Hematopoietic multipotent progenitor cell treated with erythropoietin and hydrocortisone succinate and interleukin-3 and kit ligand, for 4 days (in vitro differentiated cells): ENCODE data around the gene ARMS2.

ENCODE experiments used
- DNase-seq: peaks from one replicate; pipeline ENCODE4 v3.0.0-alpha.2; 2015

The ARMS2 gene

DNA sequence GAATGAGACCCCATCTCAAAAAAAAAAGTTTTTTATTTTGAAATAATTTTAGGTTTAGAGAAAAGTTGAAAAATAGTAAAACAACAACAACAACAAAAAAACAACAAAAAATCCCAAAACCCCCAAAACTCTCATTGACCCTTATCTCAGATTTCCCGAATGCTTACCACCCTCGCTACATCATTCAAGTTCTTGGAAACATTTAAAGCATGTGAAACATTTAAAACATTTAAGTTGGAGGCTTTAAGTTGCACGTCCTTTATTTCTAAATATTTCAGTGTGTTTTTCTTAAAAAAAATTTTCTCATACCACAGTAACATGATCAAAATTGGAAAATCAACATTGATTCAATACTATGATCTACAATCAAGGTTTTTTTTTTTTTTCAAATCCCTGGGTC is 382 bp upstream of the ARMS2 start:
- DNase-seq, result no peak

DNA sequence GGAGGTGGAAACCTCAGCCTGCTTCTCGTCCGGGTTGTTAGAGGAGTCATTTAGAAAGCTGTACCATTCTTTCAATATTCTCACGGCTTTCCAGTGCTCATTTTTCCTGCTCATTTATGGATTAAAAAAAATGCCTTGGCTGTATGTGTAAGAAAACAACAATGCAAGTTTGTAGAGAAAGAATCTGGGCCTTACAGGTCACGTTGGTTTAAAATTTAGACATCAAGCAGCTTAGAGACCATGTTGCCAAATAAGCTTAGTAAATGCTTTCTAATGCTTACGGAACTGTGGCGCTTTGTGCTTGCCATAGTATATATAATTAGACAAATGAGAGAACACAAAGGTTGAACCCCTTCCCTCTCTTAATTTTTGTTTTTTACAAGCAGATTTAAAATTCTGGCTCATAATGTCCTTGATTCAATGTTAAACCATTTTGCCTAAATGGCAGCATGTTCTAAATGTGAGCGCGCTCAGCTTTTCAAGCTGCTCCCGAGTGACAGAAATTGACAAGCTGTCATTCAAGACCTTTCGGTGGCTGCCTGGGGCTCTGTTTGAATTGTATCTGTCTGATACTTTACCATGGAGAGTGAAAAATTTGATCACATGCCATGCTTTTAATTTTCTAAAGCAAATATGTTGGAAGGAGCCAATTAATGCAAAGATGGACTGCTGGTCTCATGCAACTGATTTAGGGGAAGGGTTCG is 1.1 kb downstream of the ARMS2 start:
- DNase-seq, result no peak

DNA sequence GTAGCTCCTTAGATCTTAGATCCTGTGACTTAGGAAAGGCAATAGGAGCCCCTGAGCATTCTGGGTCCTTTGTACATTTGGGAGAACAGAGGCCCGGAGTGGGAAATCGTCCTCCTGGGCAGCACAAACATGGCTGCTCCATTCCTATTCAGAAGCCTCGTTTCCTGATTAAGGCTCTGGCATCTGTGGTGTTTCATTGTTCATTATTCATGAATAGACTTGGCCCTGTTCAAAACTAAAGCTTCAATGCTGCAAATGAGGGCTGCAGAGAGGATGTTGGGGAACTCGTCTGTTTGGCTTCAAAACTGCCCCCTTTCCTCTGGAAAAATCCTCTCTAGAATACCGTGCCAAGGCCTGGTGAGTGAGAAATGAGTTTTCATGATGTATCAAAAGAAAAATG is 3.5 kb downstream of the ARMS2 start:
- no peak for DNase-seq

DNA sequence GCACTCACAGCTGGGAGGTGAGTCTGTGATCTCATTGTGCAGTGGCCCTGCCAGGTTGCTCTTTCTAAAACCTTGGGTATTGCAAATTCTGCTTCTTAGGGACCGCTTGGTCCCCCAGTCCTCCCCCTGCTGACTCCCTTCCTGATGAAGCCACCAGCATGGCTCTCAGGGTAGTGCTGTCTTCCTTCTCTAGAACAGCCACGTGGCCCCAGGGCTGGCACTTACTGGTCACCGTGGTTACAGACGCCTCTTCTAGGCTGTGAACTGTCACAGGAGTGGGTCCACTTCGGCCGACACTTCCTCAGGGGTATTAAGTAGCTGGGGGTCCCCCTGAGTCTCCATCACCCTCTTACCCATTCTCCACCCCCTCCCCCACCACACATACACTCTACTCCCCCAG is 4.2 kb downstream of the ARMS2 start:
- no peak for DNase-seq

DNA sequence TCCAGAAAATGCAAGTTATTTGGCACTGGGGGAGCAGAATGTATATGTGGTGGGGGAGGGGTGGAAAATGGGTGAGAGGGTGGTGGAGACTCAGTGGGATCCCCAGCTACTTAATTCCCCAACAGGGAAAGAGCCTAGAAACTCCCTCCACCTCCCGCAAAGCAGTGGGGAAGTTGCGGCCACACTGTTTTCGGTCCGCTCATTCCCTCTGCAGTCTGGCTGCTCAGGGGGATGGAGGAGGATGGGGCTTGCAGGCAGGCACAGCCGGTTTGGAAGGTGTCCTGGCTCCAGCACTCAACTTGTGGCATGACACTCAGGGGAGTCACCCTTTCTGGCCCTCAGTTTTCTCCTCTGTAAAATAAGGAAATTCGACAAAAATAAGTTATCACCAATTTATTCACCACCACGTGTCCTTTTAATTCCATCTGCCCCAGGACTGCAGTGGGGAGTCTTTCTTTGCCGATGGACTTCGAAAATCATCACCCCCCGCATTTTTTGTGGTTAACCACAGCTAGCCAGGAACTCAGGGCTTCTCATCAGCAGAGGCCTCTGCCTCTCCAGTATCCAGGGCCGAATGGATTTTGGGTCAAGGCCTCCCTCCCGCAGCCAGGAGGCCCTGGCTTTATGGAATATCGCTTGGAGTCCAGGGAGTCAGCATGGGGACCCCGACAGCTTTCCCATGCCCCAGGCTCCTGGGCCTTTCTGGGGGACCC is 5.3 kb downstream of the ARMS2 start:
- no peak for DNase-seq

DNA sequence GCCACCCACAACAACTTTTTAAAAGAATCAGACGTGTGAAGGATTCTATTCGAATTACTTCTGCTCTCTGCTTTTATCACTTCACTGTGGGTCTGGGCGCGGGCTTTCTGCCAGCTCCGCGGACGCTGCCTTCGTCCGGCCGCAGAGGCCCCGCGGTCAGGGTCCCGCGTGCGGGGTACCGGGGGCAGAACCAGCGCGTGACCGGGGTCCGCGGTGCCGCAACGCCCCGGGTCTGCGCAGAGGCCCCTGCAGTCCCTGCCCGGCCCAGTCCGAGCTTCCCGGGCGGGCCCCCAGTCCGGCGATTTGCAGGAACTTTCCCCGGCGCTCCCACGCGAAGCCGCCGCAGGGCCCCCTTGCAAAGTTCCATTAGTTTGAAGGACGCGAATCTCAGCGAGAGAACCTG is 6.4 kb downstream of the ARMS2 start:
- no peak for DNase-seq

DNA sequence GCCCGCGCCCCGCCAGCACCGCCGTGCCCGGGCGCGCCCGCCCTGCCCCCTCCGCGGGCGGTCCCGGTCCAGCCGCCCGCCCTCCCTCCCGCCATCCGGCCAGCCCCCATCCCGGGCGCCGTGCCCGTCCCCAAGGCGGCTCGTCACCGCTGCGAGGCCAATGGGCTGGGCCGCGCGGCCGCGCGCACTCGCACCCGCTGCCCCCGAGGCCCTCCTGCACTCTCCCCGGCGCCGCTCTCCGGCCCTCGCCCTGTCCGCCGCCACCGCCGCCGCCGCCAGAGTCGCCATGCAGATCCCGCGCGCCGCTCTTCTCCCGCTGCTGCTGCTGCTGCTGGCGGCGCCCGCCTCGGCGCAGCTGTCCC is 6.9 kb downstream of the ARMS2 start, which contains the start of gene HTRA1:
Gene HTRA1, plus strand, starts transcription at position 187 of the 362 bp plus-strand sequence. Its CDS starts 100 bp downstream, at position 287.
- peak; percentile 27 for DNase-seq

DNA sequence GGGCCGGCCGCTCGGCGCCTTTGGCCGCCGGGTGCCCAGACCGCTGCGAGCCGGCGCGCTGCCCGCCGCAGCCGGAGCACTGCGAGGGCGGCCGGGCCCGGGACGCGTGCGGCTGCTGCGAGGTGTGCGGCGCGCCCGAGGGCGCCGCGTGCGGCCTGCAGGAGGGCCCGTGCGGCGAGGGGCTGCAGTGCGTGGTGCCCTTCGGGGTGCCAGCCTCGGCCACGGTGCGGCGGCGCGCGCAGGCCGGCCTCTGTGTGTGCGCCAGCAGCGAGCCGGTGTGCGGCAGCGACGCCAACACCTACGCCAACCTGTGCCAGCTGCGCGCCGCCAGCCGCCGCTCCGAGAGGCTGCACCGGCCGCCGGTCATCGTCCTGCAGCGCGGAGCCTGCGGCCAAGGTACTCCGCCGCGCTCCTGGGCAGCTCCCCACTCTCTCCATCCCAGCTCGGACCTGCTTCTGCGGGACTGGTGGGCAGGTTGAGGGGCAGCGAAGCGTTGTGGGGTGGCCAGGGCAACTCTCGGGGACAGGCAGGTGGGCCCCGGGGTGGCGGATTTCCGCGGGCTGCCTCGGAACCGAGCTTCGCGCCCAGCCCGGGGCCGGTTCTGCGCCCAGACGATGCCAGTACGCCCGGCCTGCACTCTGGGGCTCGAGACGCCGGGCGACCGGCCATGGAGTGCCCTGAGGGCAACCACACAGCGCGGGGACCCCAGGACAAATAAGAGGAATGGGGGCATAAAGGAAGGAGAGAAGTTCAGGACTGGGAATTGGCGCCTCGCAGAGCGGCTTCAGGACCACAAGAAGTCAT is 7.5 kb downstream of the ARMS2 start:
- no peak for DNase-seq

DNA sequence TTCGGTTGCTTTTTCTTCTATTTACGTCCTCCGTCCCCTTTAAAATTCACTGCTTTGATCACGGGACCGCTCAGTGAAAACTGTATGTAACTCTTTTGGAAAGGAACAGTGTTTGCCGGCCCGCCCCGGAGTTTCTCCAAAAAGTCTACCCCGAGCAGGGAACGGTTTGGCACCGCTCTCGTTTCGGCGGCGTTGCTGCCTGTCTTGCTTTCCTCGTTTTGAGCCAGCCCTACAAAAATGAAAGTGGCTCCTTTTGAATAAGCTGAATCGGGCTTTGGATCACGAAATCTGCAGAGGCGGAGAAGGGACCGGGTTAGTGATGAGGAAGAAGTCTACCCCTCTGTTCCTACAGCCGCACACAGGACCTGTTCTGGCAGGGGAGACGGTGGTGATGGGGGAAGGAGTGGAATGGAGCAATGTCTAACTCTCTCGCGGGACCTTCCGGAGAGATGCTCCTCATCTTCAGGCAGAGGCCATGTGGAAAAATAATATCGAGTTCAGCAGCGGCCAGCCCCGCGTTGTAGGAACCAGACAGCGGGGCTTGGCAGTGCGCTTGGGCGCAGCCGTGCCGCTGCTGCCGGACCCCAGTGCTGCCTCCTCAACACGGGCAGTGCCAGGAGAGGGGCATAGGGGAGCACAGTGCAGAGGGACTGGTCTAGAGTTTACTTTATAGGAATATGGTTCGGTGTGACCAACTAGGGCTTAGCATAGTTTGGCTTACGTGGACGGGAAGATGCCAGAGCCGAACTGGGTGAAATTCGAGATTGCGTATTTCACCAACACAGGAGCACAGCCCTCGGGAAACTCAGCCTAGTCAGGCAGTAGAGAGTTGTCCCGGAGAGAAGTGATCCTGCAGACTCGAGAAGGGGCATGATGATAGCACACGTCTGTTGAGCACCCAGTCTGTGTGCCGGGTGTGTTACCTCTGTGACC is 8.3 kb downstream of the ARMS2 start:
- no peak for DNase-seq

DNA sequence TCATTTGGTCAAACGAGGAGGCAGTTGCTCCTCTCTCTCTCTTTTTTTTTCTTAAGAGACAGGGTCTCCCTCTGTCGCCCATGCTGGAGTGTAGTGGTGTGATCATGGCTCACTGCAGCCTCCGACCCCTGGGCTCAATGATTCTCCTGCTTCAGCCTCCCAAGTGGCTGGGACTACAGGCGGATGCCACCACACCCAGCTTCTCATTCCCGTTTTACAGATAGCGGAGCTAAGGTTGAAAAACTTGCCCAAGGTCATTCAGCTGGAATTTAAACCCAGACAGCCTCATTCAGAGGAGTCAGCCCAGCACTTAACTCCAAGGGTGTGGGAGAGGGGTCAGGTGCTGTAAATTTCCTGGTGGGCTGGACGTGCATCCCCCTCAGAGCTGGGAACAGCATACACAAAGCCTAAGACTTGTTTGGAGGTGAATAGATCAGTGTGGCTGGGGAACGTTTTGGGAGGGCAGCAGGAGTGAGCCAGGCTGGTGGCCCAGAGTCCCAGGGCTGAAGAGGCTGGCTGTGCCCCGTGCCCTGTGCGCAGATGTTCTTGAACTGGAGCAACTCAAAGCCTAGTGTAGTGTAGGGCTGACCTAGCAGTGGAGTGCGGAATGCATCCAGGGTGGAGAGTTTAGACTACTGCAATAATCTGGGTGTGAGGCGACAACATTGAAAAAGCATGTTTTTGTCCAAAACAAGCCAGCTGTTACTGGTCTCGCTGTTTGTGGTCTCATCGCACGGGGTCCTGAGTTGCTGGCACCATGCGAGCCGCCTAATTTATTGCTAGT is 9.2 kb downstream of the ARMS2 start:
- DNase-seq, result no peak

DNA sequence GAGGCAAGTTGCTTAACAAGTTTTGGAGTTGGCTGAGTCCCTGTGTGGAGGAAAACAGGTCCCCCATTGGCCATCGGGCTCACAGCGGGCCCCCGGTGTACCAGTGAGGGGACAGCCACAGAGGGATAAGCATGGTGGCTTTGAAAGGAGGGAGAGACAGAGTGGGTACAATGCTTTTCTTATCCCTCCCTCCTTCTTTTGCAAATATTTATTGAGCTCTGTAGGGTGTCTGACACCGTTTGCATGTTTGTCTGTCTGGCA is 9.7 kb downstream of the ARMS2 start:
- no peak for DNase-seq

DNA sequence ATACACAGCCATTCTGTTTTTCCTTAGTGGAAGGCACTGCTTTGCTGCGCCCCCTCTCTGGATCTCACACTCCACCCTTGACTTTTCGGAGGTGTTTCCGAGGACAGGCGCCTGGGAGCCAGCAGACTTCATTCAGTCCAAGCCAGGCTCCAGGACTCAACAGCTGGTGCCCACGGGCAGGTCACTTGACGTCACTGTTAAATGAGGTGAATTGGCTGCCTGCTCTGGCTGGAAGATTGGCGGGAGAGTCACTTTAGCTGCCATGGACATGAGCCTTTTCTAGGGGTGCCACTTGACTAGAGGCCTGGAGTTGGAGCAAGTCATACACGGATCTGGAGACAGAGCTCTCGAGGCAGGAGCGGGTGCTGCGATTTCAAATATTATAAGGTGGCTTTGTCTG is 10.1 kb downstream of the ARMS2 start:
- no peak for DNase-seq

DNA sequence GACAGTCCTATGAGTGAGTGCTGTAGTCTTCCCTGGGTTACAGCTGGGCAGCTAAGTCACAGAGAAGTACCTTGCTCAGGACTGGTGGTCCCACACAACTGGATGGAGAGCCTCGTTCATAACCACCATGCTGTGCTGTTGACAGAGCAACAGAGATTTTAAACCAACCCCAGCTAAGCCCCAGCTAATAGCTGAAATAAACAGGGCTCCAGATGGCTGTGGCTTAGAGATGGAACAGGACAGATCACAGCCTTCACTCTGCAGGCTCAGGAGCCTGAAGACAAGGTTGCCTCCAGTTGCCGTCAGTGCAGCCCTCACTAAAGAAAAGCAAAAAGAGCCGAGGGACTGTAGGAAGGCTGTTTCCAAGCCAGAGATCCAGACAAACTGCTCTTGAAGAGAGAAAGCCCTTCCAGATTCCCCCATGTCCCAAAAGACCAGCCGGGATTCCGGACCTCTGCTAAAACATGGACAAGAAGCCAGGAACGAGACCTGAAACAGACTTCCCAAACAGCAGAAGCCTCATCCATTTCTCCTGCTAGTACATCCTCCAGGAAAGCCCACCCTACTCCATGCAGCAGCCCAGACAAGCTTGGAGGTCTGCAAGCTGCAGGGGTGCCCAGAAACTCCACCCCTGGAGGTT is 11.1 kb downstream of the ARMS2 start:
- DNase-seq, result no peak

DNA sequence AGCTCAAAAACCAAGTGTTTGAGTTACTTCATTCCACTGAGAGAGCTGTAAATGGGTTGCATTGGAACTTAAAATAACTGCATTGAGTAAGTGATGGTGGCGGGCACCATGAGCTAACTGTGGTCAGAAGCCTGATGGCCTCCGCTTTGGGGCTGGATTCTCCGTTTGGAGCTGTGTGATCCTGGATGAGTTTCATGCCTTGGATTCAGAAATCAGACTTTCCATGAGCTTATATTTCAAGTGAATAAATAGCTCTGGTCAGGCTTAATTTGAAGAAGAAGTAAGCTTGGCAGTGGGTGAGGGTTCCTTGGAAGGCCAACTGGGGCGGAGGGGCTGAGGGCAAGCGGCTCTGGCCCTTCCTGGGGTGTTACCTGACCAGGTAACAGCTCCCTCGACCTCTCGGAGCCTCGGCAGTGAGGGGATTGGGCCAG is 12.5 kb downstream of the ARMS2 start:
- no peak for DNase-seq

DNA sequence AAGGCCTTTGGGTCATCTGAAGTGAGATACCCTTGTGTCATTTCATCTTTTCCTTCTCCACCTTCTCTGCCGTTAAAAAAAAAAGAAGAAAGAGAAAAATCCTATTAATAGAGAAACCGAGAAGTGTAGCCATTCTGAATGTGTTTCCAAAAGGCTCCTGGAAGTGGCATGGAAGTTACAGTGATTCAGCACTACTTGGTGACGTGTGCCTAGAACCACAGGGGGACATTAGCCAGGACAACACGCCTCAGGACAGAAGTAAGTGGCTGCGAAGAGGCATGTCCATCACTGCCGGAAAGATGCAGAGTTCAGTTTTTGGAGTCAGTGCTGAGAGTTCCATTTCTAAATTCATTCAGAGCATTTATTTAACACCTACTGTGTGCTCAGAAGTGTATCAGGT is 13.2 kb downstream of the ARMS2 start:
- DNase-seq, result no peak

DNA sequence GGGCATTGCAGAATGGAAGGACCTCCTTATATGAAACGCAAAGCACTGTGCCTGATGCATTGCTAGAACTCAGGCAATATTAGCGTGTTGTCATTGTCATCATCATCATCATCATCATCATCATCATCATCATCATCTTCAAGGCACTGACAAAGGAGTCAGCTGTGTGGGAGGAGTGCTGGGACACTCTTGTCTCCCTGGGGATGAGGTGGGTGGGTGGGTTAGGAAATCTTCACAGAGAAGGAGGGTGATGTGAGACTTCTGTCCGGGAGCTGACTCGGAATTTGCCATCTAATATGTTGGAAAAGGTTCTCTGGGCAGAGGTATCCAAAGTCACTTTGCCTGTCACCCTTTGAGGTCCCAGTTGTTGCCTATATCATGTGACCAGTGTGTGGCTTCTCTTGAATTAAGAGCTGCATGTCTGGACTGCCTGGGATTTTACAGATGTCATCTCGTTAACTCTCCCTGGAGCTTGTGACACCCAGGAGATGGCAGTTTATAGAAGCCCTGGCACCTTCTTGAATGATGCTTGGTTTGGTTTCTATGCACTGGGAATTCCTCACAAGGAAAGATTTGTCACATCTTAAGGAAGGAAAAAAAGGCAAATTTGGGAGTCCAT is 14.0 kb downstream of the ARMS2 start:
- no peak for DNase-seq

DNA sequence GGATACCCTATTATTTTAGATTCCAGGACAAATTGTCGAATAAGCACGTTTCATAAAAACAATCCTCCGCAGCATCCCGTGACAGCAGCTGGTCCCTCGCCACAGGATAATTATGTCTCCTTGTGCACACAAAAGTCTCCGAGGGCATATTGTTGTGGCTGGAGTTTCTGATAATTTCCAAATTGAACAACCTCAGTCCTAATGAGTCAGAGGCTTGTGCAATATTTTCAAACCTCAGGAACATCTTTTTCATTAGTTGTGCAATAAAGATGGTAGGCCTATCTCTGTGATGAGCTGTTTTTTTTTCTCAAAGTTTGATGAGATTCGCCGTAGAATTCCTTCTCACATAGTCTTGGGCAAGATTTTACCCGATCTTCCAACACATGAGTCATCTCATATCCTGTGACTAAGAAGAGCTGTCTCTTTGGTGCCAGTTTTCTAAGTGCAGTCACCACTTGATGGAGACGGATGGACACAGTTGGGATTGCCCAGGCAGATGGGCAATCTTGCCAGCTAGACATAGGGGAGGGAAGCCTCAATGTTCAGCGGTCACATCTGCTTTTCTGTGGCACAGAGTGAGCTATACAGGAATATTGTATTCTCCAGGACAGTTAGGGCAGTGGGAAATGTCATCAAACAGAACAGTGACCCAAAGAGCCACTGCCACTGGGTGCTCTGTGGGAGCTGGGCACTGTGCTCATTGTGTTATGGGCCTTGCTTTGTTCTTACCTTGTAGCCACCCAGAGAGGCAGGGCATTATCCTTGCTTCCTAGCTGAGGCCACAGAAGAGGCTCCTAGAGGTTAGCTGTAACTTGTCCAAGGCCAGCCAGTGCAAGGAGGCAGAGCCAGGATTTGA is 14.7 kb downstream of the ARMS2 start:
- DNase-seq, result peak; percentile 45

DNA sequence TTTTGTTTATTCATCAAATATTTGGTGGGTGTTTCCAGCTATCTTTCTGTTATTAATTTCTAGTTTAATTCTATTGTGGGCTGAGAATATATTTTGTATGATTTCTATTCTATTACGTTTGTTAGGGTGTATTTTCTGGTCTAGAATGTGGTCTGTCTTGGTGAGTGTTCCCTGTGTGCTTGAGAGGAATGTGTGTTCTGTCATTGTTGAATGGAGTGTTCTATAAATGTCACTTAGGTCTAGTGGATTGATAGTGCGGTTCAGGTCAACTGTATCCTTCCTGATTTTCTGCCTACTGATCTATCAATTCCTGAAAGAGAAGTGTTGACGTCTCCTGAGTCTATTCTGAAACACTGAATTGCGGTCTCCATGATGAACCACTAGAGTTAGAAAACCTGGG is 15.4 kb downstream of the ARMS2 start:
- DNase-seq, result no peak

DNA sequence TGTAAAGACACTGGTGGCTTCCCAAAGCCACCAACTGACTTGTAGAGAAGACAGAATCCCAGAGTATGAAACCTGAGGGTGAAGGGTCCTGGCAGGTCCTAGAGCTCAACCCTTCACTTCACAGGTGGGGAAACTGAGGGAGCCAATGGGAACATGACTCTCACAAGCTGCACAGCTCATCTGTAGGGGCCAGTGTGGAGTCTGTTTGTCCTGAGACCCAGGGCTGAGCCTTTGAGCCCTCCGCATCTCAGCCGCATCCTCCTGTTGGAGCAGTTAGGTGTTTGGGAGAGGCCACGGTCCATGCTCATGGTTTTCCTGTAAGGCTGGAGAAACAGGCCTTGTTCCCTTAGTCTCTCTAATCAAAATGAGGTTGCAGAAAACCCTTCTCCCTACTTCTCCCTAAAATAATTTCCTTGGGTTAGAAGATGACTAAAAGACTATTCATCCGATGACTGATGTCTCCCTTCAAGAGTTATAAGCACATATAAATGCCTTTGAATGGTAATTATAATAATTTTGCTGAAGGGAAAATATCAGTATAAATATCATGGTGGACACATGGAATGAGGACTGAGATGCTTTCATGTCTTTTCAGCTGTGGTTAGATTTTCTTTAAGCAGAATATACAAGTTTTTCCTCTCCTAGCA is 17.2 kb downstream of the ARMS2 start:
- DNase-seq, result no peak

DNA sequence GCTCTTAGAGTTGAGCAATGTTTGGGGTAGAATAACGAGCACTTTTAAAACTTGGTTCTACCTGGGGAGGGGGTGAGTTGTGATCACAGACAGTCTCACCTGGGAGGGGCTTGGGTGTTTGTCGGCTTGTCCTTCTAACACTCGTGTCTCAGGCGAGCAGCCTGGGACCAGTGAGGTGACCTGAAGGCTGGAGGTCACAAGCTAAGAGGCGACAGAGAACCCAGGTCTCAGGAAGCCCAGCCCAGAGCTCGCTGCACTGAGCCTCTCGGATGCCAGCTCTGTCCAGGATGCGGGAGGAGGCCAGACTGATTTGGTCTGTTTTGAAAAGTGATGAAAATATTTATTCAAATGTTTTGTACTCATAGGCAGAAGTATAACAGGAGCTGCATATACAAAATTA is 18.7 kb downstream of the ARMS2 start:
- no peak for DNase-seq
